AG09319 (cell line): ENCODE measurements around the gene SMIM10L2A.

Experiments
- DNase-seq: peaks from one replicate; pipeline ENCODE4 v3.0.0-alpha.2; 2010; ENCODE audit warnings: low read depth; ENCODE audit errors: extremely low read depth
- CTCF ChIP-seq: IDR thresholded peaks from 2 replicates; pipeline ENCODE4 v1.5.1; 2011; ENCODE audit warnings: low read depth, mild to moderate bottlenecking, inconsistent platforms, low read length, moderate library complexity

Gene SMIM10L2A

DNA sequence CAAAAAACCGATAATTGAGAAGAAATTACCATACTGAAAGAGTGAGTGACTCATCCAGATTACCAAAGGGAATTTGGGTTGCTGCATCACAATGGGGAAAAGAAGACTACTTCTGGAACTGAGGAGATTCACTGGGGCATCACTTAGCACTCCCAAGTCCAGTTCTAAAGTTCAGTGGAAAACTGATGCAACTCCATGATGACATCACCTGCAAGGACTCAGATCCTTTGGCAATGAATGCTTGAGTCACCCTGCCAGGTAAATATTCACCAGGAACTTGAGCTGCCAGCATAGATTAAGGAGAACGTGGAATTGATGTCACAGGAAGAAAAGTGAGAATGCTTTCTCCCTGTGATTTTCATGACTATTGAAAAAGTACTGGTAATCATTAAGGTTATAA, 32.0 kb upstream of the SMIM10L2A start:
- no peak for DNase-seq
- no peak for TF ChIP-seq CTCF

DNA sequence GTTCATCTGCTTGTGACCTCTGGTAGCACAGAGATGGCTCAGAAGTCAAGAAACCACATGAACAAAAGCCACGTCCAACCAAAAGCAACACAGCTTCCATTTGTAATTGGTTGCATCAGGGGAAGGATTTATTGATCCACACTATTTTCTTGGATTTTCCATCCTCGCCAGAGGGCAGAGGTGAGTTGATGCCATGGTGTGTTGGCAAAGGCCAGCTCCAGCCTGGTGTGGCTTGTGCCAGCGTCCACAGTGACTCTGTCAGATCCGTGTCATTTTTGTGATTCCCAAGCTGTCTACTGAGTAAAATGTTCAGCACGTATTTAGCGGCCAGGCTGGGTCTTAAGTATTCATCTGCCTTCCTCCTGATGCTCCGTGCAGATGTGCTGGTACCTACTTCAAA, 30.0 kb upstream of the SMIM10L2A start:
- no peak for DNase-seq
- TF ChIP-seq CTCF = no peak

- no peak for TF ChIP-seq CTCF
- DNase-seq = no peak
Measured at GRCh38 chrX:135393051-135393450, 28.7 kb upstream of the SMIM10L2A start.

DNA sequence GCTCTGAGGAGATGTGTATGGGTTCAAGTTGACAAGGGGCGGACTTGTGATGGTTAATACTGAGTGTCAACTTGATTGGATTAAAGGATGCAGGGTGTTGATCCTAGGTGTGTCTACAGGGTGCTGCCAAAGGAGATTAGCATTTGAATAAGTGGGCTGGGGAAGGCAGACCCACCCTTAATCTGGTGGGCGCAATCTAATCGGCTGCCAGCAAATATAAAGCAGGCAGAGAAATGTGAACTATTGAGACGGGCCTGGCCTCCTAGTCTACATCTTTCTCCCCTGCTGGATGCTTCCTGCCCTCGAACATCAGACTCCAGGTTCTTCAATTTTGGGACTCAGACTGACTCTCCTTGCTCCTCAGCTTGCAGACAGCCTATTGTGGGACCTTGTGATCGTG, 26.7 kb upstream of the SMIM10L2A start:
- no peak for TF ChIP-seq CTCF
- DNase-seq = no peak

DNA sequence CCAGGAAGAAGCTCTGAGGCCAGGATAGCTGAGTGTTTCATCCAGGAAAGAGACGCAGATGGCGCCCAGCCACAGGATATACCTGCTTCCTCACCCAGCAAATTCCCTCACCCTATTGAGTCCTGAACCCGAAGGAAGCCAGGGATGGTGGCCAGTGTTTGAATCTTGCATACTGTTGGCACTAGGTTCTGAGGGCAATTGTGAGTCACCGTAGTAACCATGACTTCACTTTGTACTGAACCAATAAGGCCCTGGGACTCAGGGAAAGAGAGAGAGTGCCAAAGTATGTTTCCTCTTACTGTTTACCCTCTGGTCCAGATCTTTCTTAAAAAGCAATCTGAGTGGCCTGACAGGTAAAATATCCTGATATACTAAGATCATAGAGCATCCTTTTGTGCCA, 25.6 kb upstream of the SMIM10L2A start:
- no peak for DNase-seq
- no peak for TF ChIP-seq CTCF

DNA sequence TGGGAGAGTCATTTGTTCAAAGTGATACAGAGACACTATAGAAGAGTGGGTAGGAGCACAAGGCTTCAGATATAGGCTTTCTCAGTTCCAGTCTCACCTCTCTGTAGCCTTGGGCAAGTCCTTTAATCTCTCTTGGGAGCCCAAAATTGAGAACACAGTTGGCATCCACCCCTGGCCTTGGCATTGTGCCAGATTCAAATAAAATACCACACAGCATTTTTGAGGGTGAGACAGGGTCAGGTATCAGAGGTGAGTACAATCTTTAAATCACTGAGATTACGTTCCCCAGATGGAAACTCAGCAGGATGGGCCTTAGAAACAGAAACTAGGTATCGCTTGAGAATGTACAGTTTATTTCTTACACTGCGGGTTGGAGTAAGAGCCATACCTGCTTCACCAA, 25.2 kb upstream of the SMIM10L2A start:
- no peak for TF ChIP-seq CTCF
- no peak for DNase-seq

- DNase-seq = no peak
Measured at GRCh38 chrX:135397652-135398051, 24.1 kb upstream of the SMIM10L2A start.

More at GRCh38 chrX:135397652-135398051, 24.1 kb upstream of the SMIM10L2A start:
- no peak for TF ChIP-seq CTCF
